GM12878 (cell line): ENCODE measurements around the gene EIF2B4. TPM values are rescaled to one million over a fixed set of nuclear protein-coding genes. Genes with fewer than 3 reads are reported as not detected.

Source experiments
- ATAC-seq: fragments of 200-7000 bp; cut with Tn5 transposase; 3 replicates; pipeline ENCODE4 v1.9.1; 2020; ENCODE audit warnings: mild to moderate bottlenecking, moderate library complexity
- BruUV-seq: library from RNA; stranded (reverse); fragments of 400-500 nt; replicated peaks from 2 replicates; lab custom pipeline; 2021; lab: Mats Ljungman, UMichigan
- CTCF ChIA-PET: fragments of 300-600 bp; sonication (Branson Sonifier 250); formaldehyde crosslinking; extraction: SDS; loops from one replicate; lab custom pipeline; 2021; ENCODE audit warnings: inconsistent platforms; lab: Yijun Ruan, JAX
- POLR2A ChIA-PET: fragments of 350-600 bp; formaldehyde crosslinking; extraction: SDS; loops from one replicate; lab custom pipeline; 2021; ENCODE audit warnings: inconsistent platforms; lab: Charles Lee
- RAD21 ChIA-PET: fragments of 300-600 bp; sonication (Branson Sonifier 250); formaldehyde crosslinking; loops from one replicate; lab custom pipeline; 2023; ENCODE audit warnings: antibody characterized with exemption; ENCODE audit not compliant: unreplicated experiment; lab: Charles Lee
- SMC1A ChIA-PET: fragments of 300-600 bp; sonication (Branson Sonifier 250); formaldehyde crosslinking; loops from one replicate; lab custom pipeline; 2023; ENCODE audit not compliant: unreplicated experiment, uncharacterized antibody; lab: Charles Lee
- DNase-seq: peaks from one replicate; pipeline ENCODE4 v3.0.0-alpha.2; 2011; ENCODE audit warnings: low read depth, low spot score
- FAIRE-seq: peaks from 3 replicates; lab custom pipeline; 2011; peaks lifted over from hg19 to GRCh38; lab: Jason Lieb, UNC
- H2AFZ ChIP-seq: 2 replicates; pipeline ENCODE4 v1.6.0; 2011; ENCODE audit warnings: low read depth, low read length, control low read depth; ENCODE audit not compliant: control insufficient read depth
- H3K27ac ChIP-seq: 2 replicates; pipeline ENCODE4 v1.5.1; 2011; ENCODE audit warnings: control low read depth; ENCODE audit not compliant: control insufficient read depth, insufficient read depth
- H3K27me3 ChIP-seq, 2 experiments: replicated peaks in 1 of 2; 2 replicates each; pipeline versions ENCODE4 v1.6.0 to v1.6.1; 2011; ENCODE audit warnings: low read length in 1 of 2; ENCODE audit not compliant: control insufficient read depth in 2 of 2, insufficient read depth in 2 of 2
- H3K36me3 ChIP-seq, 2 experiments: 2 replicates each; pipeline ENCODE4 v1.5.1; 2011; ENCODE audit warnings: low read length in 1 of 2; ENCODE audit not compliant: control insufficient read depth in 2 of 2, insufficient read depth in 2 of 2
- H3K4me1 ChIP-seq: 2 replicates; pipeline ENCODE4 v1.6.1; 2011; ENCODE audit warnings: mild to moderate bottlenecking, low read length, moderate library complexity, mixed read lengths; ENCODE audit not compliant: control insufficient read depth, insufficient read depth
- H3K4me2 ChIP-seq: 2 replicates; pipeline ENCODE4 v1.6.0; 2011; ENCODE audit warnings: control low read depth; ENCODE audit not compliant: control insufficient read depth, insufficient read depth
- H3K4me3 ChIP-seq: fragments of 200-600 bp; sonication (generic); 2 replicates; pipeline ENCODE4 v1.5.1; 2016
- H3K79me2 ChIP-seq: 2 replicates; pipeline ENCODE4 v1.6.0; 2011; ENCODE audit warnings: low read length; ENCODE audit not compliant: control insufficient read depth, insufficient read depth
- H3K9ac ChIP-seq: 2 replicates; pipeline ENCODE4 v1.8.0; 2011; ENCODE audit warnings: low read length, control low read depth, mixed read lengths; ENCODE audit not compliant: control insufficient read depth, insufficient read depth
- H3K9me3 ChIP-seq: replicated peaks from 3 replicates; pipeline ENCODE4 v1.5.1; 2011; ENCODE audit warnings: mild to moderate bottlenecking, low read length; ENCODE audit not compliant: control insufficient read depth, insufficient read depth
- H4K20me1 ChIP-seq: 2 replicates; pipeline ENCODE4 v1.6.0; 2011; ENCODE audit not compliant: control insufficient read depth, insufficient read depth
- ATF7 ChIP-seq: fragments of 450-650 bp; IDR thresholded peaks from 2 replicates; pipeline ENCODE4 v1.6.1; 2016; ENCODE audit warnings: low read depth, mild to moderate bottlenecking
- CBX5 ChIP-seq: sonication (generic); IDR thresholded peaks from 2 replicates; pipeline ENCODE4 v1.6.1; 2016; ENCODE audit warnings: low read depth, moderate library complexity, mild to moderate bottlenecking, inconsistent platforms
- CTCF ChIP-seq, 3 experiments: IDR thresholded peaks in 2 of 3; conservative IDR thresholded peaks in 1 of 3; 2 replicates each; pipeline ENCODE4 v1.5.1; 2011; ENCODE audit warnings: low read depth in 3 of 3, low read length in 3 of 3, mild to moderate bottlenecking in 3 of 3, control low read depth in 2 of 3, moderate library complexity in 2 of 3, inconsistent platforms in 1 of 3, mixed read lengths in 1 of 3; ENCODE audit not compliant: control insufficient read depth in 2 of 3, insufficient read depth in 1 of 3; ENCODE audit errors: extremely low read depth in 1 of 3
- EZH2 ChIP-seq: IDR thresholded peaks from 2 replicates; pipeline ENCODE4 v1.6.1; 2012; ENCODE audit warnings: low read depth, mild to moderate bottlenecking, control low read depth, inconsistent platforms, low read length, borderline replicate concordance; ENCODE audit not compliant: control insufficient read depth
- JUND ChIP-seq: IDR thresholded peaks from 2 replicates; pipeline ENCODE4 v1.6.1; 2012; ENCODE audit warnings: low read depth, mild to moderate bottlenecking, low read length, improper control_type of control experiment, moderate library complexity
- NFYA ChIP-seq: IDR thresholded peaks from 2 replicates; pipeline ENCODE4 v1.6.1; 2011; ENCODE audit warnings: low read depth, mild to moderate bottlenecking, low read length, improper control_type of control experiment, borderline replicate concordance
- NR2C2 ChIP-seq: IDR thresholded peaks from 2 replicates; pipeline ENCODE4 v1.6.1; 2011; ENCODE audit warnings: borderline replicate concordance, low read depth; ENCODE audit not compliant: control insufficient read depth, insufficient read length
- POLR2A ChIP-seq: IDR thresholded peaks from 2 replicates; pipeline ENCODE4 v1.6.1; 2011; ENCODE audit warnings: low read depth, mild to moderate bottlenecking, low read length
- RB1 ChIP-seq: fragments of 450-650 bp; formaldehyde crosslinking; IDR thresholded peaks from 2 replicates; pipeline ENCODE4 v1.6.1; 2017; ENCODE audit warnings: mild to moderate bottlenecking, borderline replicate concordance
- SKIL ChIP-seq: fragments of 450-650 bp; IDR thresholded peaks from 2 replicates; pipeline ENCODE4 v1.6.1; 2017; ENCODE audit warnings: mild to moderate bottlenecking, low read depth, inconsistent platforms; ENCODE audit not compliant: poor library complexity, severe bottlenecking
- SREBF1 ChIP-seq: IDR thresholded peaks from 2 replicates; pipeline ENCODE4 v1.6.1; 2012; ENCODE audit warnings: mild to moderate bottlenecking, low read length
- ZBTB33 ChIP-seq: fragments of 450-650 bp; IDR thresholded peaks from 2 replicates; pipeline ENCODE4 v1.6.1; 2017; ENCODE audit warnings: mild to moderate bottlenecking
- ZNF24 ChIP-seq: fragments of 450-650 bp; IDR thresholded peaks from 2 replicates; pipeline ENCODE4 v1.6.1; 2017; ENCODE audit warnings: antibody characterized with exemption, mild to moderate bottlenecking
- WGBS: methylation state at CpG from one replicate; pipeline ENCODE4 v1.1.6; 2016; ENCODE audit warnings: low lambda C conversion rate; ENCODE audit not compliant: insufficient replicate concordance, insufficient coverage; ENCODE audit errors: missing lambda C conversion rate; 5-methylcytosine and 5-hydroxymethylcytosine counted together
- in situ Hi-C: fragments of 300-500 bp; cut with MboI; formaldehyde crosslinking; loops from 9 replicates; pipeline ENCODE4 v1.14.3; 2018; ENCODE audit warnings: mixed read lengths
- intact Hi-C: fragments of 100-400 bp; cut with micrococcal nuclease; formaldehyde crosslinking; loops from one replicate; pipeline ENCODE4 v1.14.2; 2022; ENCODE audit not compliant: unreplicated experiment
- polyA plus RNA-seq, 11 experiments: library from polyadenylated mRNA; depleted of rRNA in 4 of 11; unstranded in 6 of 11; stranded (reverse) in 5 of 11; fragments of >200 nt; fragmentation: Nextera tagmentation in 4 of 11; fragmentation: Illumina TruSeq in 1 of 11; extraction: Ambion mirVana in 4 of 11; extraction: Trizol in 1 of 11; gene quantifications; 1 replicate in 1 of 11; 2 replicates in 10 of 11; pipeline versions ENCODE4 v1.2.1 to v1.2.3, GENCODE V29; 2011 to 2016; ENCODE audit warnings: inconsistent platforms in 2 of 11, missing spikeins in 2 of 11, low read depth in 1 of 11
- total RNA-seq, 4 experiments: library from RNA; depleted of rRNA in 3 of 4; stranded (reverse); fragments of >200 nt in 3 of 4; fragmentation: Illumina TruSeq in 1 of 4; extraction: Trizol in 1 of 4; gene quantifications; 2 replicates each; pipeline versions ENCODE4 v1.2.1 to v1.2.3, GENCODE V29; 2013 to 2021

The EIF2B4 gene
- total and polyA plus RNA-seq, 10 of the 15 experiments (the other 5 are each of a cell fraction or from before 2014, with no cell fraction given), result 13.4 to 53.9 (median 27.5) TPM

- Histone ChIP-seq H2AFZ (no peak overlapping the region), H3K4me2 (no peak overlapping the region), H3K27ac (no peak overlapping the region), H3K4me3 (no peak overlapping the region), H3K4me1 (no peaks in the 10 kb centered on the region), H3K27me3 (no peaks in the 10 kb centered on the region), H3K36me3 (peaks cover 21 to 22% of the 10 kb centered on the region in 2 experiments), H4K20me1 (no peaks in the 10 kb centered on the region), H3K79me2 (no peaks in the 10 kb centered on the region), H3K9me3 (no peaks in the 10 kb centered on the region), H3K9ac (no peak overlapping the region)
- TF ChIP-seq RB1 (no peak), CTCF (IDR thresholded peaks at IDR 0.05 in 2 of 3, conservative IDR thresholded peaks at IDR 0.05 in 1 of 3; ENCODE audit: control insufficient read depth in 2 of 3, extremely low read depth in 1 of 3, insufficient read depth in 1 of 3, low read depth in 3 of 3, low read length in 3 of 3) (no peak), NR2C2 (no peak), POLR2A (no peak), ZNF24 (no peak), SREBF1 (no peak)
- in situ Hi-C loops (no loop called here), intact Hi-C loops (no loop called here)
- POLR2A ChIA-PET, result no interaction called here
- no peak for DNase-seq
- RAD21 ChIA-PET, result no interaction called here
- 97% methylated on average over 7 of the region's 7 CpGs for WGBS
- no peak for ATAC-seq
- no TSS peak for BruUV-seq
- FAIRE-seq, result no peak
- SMC1A ChIA-PET, result no interaction called here
- CTCF ChIA-PET, result interaction anchor here (2.0 kb wide), 1 partner anchor 33 kb away, joined by 7 read pairs; no protein-coding TSS in a partner anchor
Observed at GRCh38 chr2:27336173-27336572, 34.0 kb downstream of the EIF2B4 start.

- 94% methylated on average over 3 of the region's 3 CpGs for WGBS
- RAD21 ChIA-PET, result no interaction called here
- H3K27ac ChIP-seq, result no peak overlapping the region
- H3K4me1 ChIP-seq, result no peaks in the 10 kb centered on the region
- no peak overlapping the region for H3K9ac ChIP-seq
- FAIRE-seq (no peak), DNase-seq (no peak), ATAC-seq (no peak)
- no peaks in the 10 kb centered on the region for H3K27me3 ChIP-seq
- no peak overlapping the region for H3K4me2 ChIP-seq
- CTCF ChIA-PET, result no interaction called here
- intact Hi-C loops, result no loop called here
- no peak overlapping the region for H3K4me3 ChIP-seq
- no peaks in the 10 kb centered on the region for H3K79me2 ChIP-seq
- peaks cover 20 to 23% of the 10 kb centered on the region in 2 experiments for H3K36me3 ChIP-seq
- no peak overlapping the region for H2AFZ ChIP-seq
- no peaks in the 10 kb centered on the region for H4K20me1 ChIP-seq
- POLR2A ChIA-PET, result no interaction called here
- SMC1A ChIA-PET, result no interaction called here
- in situ Hi-C loops, result no loop called here
- no peaks in the 10 kb centered on the region for H3K9me3 ChIP-seq
- no TSS peak for BruUV-seq
- TF ChIP-seq JUND (no peak), ATF7 (no peak), EZH2 (no peak), NFYA (no peak), ZBTB33 (no peak), CBX5 (no peak), SKIL (no peak)
Observed at GRCh38 chr2:27335311-27335710, 34.8 kb downstream of the EIF2B4 start.
